ENCODE measurements around the gene SCAF11.

GRCh38 chr12:45989721-45990467, 480 bp downstream of the SCAF11 start:
- TF ChIP-seq CTCF (IDR thresholded peaks at IDR 0.05; ENCODE audit: poor library complexity) (no peak), EZH2 (IDR thresholded peaks at IDR 0.05; ENCODE audit: borderline replicate concordance) (no peak)

All from hepatocyte (in vitro differentiated cells).